DMS 273 (cell line): Measurements from ENCODE around the gene OR6K2.

Experiments
- DNase-seq: peaks from one replicate; lab custom pipeline; 2025; ENCODE audit not compliant: unreplicated experiment; lab: John Stamatoyannopoulos, UW

Gene OR6K2

GRCh38 chr1:158686111-158687009 is 14.1 kb downstream of the OR6K2 start, which contains the start of gene SPTA1:
TSS of gene SPTA1 (minus strand) at chr1:158686715. CDS start at chr1:158686517, 198 bp downstream.
- DNase-seq = no peak

GRCh38 chr1:158685085-158685484 is 15.4 kb downstream of the OR6K2 start:
- DNase-seq = no peak

GRCh38 chr1:158681606-158682005 is 18.8 kb downstream of the OR6K2 start:
- no peak for DNase-seq

GRCh38 chr1:158679289-158679688 is 21.2 kb downstream of the OR6K2 start:
- no peak for DNase-seq

- no peak for DNase-seq
Measured at GRCh38 chr1:158675563-158676323, 24.7 kb downstream of the OR6K2 start.

- no peak for DNase-seq
Measured at GRCh38 chr1:158674302-158674701, 26.1 kb downstream of the OR6K2 start.

GRCh38 chr1:158666037-158666436 is 34.4 kb downstream of the OR6K2 start:
- DNase-seq = no peak

GRCh38 chr1:158654571-158654970 is 45.9 kb downstream of the OR6K2 start:
- no peak for DNase-seq

GRCh38 chr1:158654086-158654485 is 46.4 kb downstream of the OR6K2 start:
- no peak for DNase-seq

GRCh38 chr1:158652721-158653334 is 47.6 kb downstream of the OR6K2 start:
- DNase-seq = no peak
